ENCODE results near the gene TBC1D16. TPM values are rescaled to one million over a fixed set of nuclear protein-coding genes. Genes with fewer than 3 reads are reported as not detected.
"Not testable (repeated sequence)": the region's sequence is repeated elsewhere in the genome, so short reads cannot be mapped to it uniquely, and the experiment has no call there.

TBC1D16 gene
- total RNA-seq, 1 donor from 2014 or later: 21.2 TPM

- no peak overlapping the region for H3K4me3 ChIP-seq
- H3K27ac ChIP-seq: no peak overlapping the region
- peaks cover 39% of the 10 kb centered on the region for H3K27me3 ChIP-seq
- peaks cover 56% of the 10 kb centered on the region for H4K20me1 ChIP-seq (ENCODE audit: low read depth)
- no peaks in the 10 kb centered on the region for H3K36me3 ChIP-seq
- H3K9me3 ChIP-seq (ENCODE audit: low read depth): no peaks in the 10 kb centered on the region
- no peak overlapping the region for H3K4me3 Mint-ChIP-seq
- no peak overlapping the region for H3K9ac ChIP-seq
- H3K4me2 ChIP-seq: no peak overlapping the region
- H3K9me3 Mint-ChIP-seq: peaks cover 9% of the 10 kb centered on the region
- no peaks in the 10 kb centered on the region for H3K27me3 Mint-ChIP-seq (ENCODE audit: insufficient read depth, low read depth)
- peaks cover 5% of the 10 kb centered on the region for H3K4me1 ChIP-seq
- H3K36me3 Mint-ChIP-seq: peaks cover 26% of the 10 kb centered on the region
- H3K79me2 ChIP-seq (ENCODE audit: low read depth): peaks cover 7% of the 10 kb centered on the region
- H2AFZ ChIP-seq (replicated peaks): no peak overlapping the region
- H3F3A ChIP-seq (ENCODE audit: low read depth): peaks cover 3% of the 10 kb centered on the region
- peaks cover 1% of the 10 kb centered on the region for H3K4me1 Mint-ChIP-seq
- no peak overlapping the region for H3K27ac Mint-ChIP-seq
- TF ChIP-seq EZH2 (IDR thresholded peaks at IDR 0.05) (no peak), CTCF (IDR thresholded peaks at IDR 0.05) (no peak)
- no peak for DNase-seq (ENCODE audit: low spot score)
Measured at GRCh38 chr17:79969906-79970305, 65.8 kb downstream of the TBC1D16 start.

DNA sequence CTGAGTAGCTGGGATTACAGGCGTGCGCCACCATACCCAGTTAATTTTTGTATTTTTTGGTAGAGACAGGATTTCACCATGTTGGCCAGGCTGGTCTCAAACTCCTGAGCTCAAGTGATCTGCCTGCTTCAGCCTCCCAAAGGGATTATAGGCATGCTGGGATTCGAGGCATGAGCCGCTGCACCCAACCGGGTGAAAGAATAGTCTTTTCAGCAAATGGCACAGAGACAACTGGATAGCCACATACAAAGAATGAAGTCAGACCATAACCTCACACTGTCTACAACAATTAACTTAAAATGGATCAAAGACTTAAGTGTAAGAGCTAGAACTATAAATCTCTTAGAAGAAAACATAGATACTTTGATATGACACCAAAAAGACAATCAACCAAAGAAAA, 67.6 kb downstream of the TBC1D16 start:
- no peaks in the 10 kb centered on the region for H3K27me3 Mint-ChIP-seq (ENCODE audit: insufficient read depth, low read depth)
- peaks cover 5% of the 10 kb centered on the region for H3K4me1 ChIP-seq
- no peak overlapping the region for H3K27ac Mint-ChIP-seq
- H3K4me1 Mint-ChIP-seq: no peaks in the 10 kb centered on the region
- H3K27ac ChIP-seq: no peak overlapping the region
- peak overlapping the region; percentile 19 for H3K4me2 ChIP-seq
- DNase-seq (ENCODE audit: low spot score): peak; percentile 74
- H3F3A ChIP-seq (ENCODE audit: low read depth): peaks cover 3% of the 10 kb centered on the region
- H3K79me2 ChIP-seq (ENCODE audit: low read depth): peaks cover 7% of the 10 kb centered on the region
- TF ChIP-seq EZH2 (IDR thresholded peaks at IDR 0.05) (no peak), EZH2phosphoT487 (IDR thresholded peaks at IDR 0.05) (peak; percentile 94)
- peaks cover 39% of the 10 kb centered on the region for H3K27me3 ChIP-seq
- no peak overlapping the region for H3K4me3 Mint-ChIP-seq
- no peak overlapping the region for H3K9ac ChIP-seq
- no peak overlapping the region for H3K4me3 ChIP-seq
- no peaks in the 10 kb centered on the region for H3K36me3 ChIP-seq
- H4K20me1 ChIP-seq (ENCODE audit: low read depth): peaks cover 52% of the 10 kb centered on the region
- H3K9me3 Mint-ChIP-seq: peaks cover 15% of the 10 kb centered on the region
- H3K9me3 ChIP-seq (ENCODE audit: low read depth): no peaks in the 10 kb centered on the region
- no peak overlapping the region for H2AFZ ChIP-seq (replicated peaks)
- peaks cover 38% of the 10 kb centered on the region for H3K36me3 Mint-ChIP-seq

DNA sequence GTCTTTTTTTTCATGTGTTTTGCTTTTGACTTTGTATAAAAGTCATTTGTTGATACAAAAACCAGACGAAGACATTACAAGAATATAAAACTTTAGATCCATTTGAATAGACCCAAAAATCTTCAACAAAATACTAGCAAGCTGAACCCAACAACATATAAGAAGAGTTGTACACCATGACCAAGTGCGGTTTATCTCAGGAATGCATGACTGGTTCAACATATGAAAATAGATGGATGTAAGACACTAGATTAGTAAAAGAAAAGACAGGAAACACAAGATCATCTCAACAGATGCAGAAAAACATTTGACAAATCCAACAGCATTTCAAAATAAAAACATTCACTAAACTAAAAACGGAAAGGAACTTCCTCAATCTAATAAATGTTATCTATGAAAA, 69.0 kb downstream of the TBC1D16 start:
- Histone ChIP-seq H3K36me3 (no peaks in the 10 kb centered on the region), H3K9me3 (ENCODE audit: low read depth) (no peaks in the 10 kb centered on the region), H2AFZ (replicated peaks) (no peak overlapping the region), H3K9ac (no peak overlapping the region), H3K79me2 (ENCODE audit: low read depth) (peaks cover 7% of the 10 kb centered on the region), H3K4me1 (peaks cover 5% of the 10 kb centered on the region), H3K27me3 (peaks cover 39% of the 10 kb centered on the region), H3K27ac (no peak overlapping the region), H4K20me1 (ENCODE audit: low read depth) (peaks cover 48% of the 10 kb centered on the region), H3K4me2 (no peak overlapping the region), H3F3A (ENCODE audit: low read depth) (peaks cover 3% of the 10 kb centered on the region), H3K4me3 (no peak overlapping the region)
- Mint-ChIP-seq H3K9me3 (peaks cover 21% of the 10 kb centered on the region), H3K4me3 (no peak overlapping the region), H3K4me1 (no peaks in the 10 kb centered on the region), H3K27me3 (ENCODE audit: insufficient read depth, low read depth) (no peaks in the 10 kb centered on the region), H3K27ac (no peak overlapping the region), H3K36me3 (peaks cover 37% of the 10 kb centered on the region)
- TF ChIP-seq CTCF (IDR thresholded peaks at IDR 0.05): no peak
- no peak for TF ChIP-seq EZH2phosphoT487 (IDR thresholded peaks at IDR 0.05)
- no peak for TF ChIP-seq EZH2 (IDR thresholded peaks at IDR 0.05)
- no peak for DNase-seq (ENCODE audit: low spot score)

- Histone ChIP-seq H3K36me3 (no peaks in the 10 kb centered on the region), H2AFZ (replicated peaks) (no peak overlapping the region), H3K79me2 (ENCODE audit: low read depth) (peaks cover 7% of the 10 kb centered on the region), H4K20me1 (ENCODE audit: low read depth) (peaks cover 48% of the 10 kb centered on the region), H3K4me1 (peaks cover 5% of the 10 kb centered on the region), H3K27me3 (peaks cover 39% of the 10 kb centered on the region), H3F3A (ENCODE audit: low read depth) (peaks cover 3% of the 10 kb centered on the region), H3K4me3 (no peak overlapping the region), H3K27ac (no peak overlapping the region), H3K9ac (no peak overlapping the region), H3K4me2 (no peak overlapping the region), H3K9me3 (ENCODE audit: low read depth) (no peaks in the 10 kb centered on the region)
- Mint-ChIP-seq H3K9me3 (peaks cover 28% of the 10 kb centered on the region), H3K4me3 (no peak overlapping the region), H3K27ac (peak overlapping the region; percentile 69), H3K36me3 (peaks cover 34% of the 10 kb centered on the region), H3K27me3 (ENCODE audit: insufficient read depth, low read depth) (peaks cover 2% of the 10 kb centered on the region), H3K4me1 (no peaks in the 10 kb centered on the region)
- TF ChIP-seq CTCF (IDR thresholded peaks at IDR 0.05): no peak
- no peak for TF ChIP-seq EZH2 (IDR thresholded peaks at IDR 0.05)
- no peak for TF ChIP-seq EZH2phosphoT487 (IDR thresholded peaks at IDR 0.05)
- no peak for DNase-seq (ENCODE audit: low spot score)
Measured at GRCh38 chr17:79965806-79966205, 69.9 kb downstream of the TBC1D16 start.

GRCh38 chr17:79962467-79962866, 73.2 kb downstream of the TBC1D16 start:
- not testable (repeated sequence) for H3K27ac Mint-ChIP-seq

GRCh38 chr17:79961567-79961966, 74.1 kb downstream of the TBC1D16 start:
- not testable (repeated sequence) for H3K27me3 ChIP-seq; H3K4me2 ChIP-seq; H3K9ac ChIP-seq; H3K36me3 ChIP-seq; DNase-seq (ENCODE audit: low spot score); H3K9me3 ChIP-seq (ENCODE audit: low read depth); H3K27ac Mint-ChIP-seq; H3K4me1 ChIP-seq; H3K27ac ChIP-seq; H3K79me2 ChIP-seq (ENCODE audit: low read depth); H3K4me3 Mint-ChIP-seq; H3K4me3 ChIP-seq; H2AFZ ChIP-seq (replicated peaks); H3K27me3 Mint-ChIP-seq (ENCODE audit: insufficient read depth, low read depth); H3F3A ChIP-seq (ENCODE audit: low read depth)
- Mint-ChIP-seq H3K9me3 (peaks cover 21% of the 10 kb centered on the region), H3K36me3 (peaks cover 20% of the 10 kb centered on the region), H3K4me1 (peaks cover 10% of the 10 kb centered on the region)
- H4K20me1 ChIP-seq (ENCODE audit: low read depth): peaks cover 26% of the 10 kb centered on the region

More at GRCh38 chr17:79962467-79962866, 73.2 kb downstream of the TBC1D16 start:
- H3K9ac ChIP-seq; H3F3A ChIP-seq (ENCODE audit: low read depth); H3K9me3 ChIP-seq (ENCODE audit: low read depth); H3K4me1 ChIP-seq; H3K36me3 ChIP-seq; H2AFZ ChIP-seq (replicated peaks); H3K4me1 Mint-ChIP-seq; H3K27me3 Mint-ChIP-seq (ENCODE audit: insufficient read depth, low read depth); H3K27ac ChIP-seq; H3K4me3 ChIP-seq; DNase-seq (ENCODE audit: low spot score); H3K79me2 ChIP-seq (ENCODE audit: low read depth); H3K4me3 Mint-ChIP-seq; H3K4me2 ChIP-seq: not testable (repeated sequence)
- Histone ChIP-seq H4K20me1 (ENCODE audit: low read depth) (peaks cover 29% of the 10 kb centered on the region), H3K27me3 (peaks cover 19% of the 10 kb centered on the region)
- Mint-ChIP-seq H3K36me3 (peaks cover 25% of the 10 kb centered on the region), H3K9me3 (peaks cover 24% of the 10 kb centered on the region)
